Measurements from ENCODE around the gene CDK19. TPM values are rescaled to one million over a fixed set of nuclear protein-coding genes. Genes with fewer than 3 reads are reported as not detected.
"Not testable (repeated sequence)": the region's sequence is repeated elsewhere in the genome, so short reads cannot be mapped to it uniquely, and the experiment has no call there.

CDK19 gene
- polyA plus RNA-seq, 1 donor from 2014 or later: 40.7 TPM

- Histone ChIP-seq H3K4me2 (ENCODE audit: low read length) (no peak overlapping the region), H3K27ac (ENCODE audit: low read length) (no peak overlapping the region), H4K20me1 (ENCODE audit: insufficient read depth) (no peaks in the 10 kb centered on the region), H3K4me3 (ENCODE audit: low read length) (no peak overlapping the region), H2AFZ (ENCODE audit: low read depth, low read length) (no peak overlapping the region), H3K9me2 (ENCODE audit: insufficient read depth, low read length) (no peaks in the 10 kb centered on the region), H3K9ac (ENCODE audit: low read length) (no peak overlapping the region), H3K9me3 (ENCODE audit: low read length) (no peaks in the 10 kb centered on the region), H3K79me2 (replicated peaks; ENCODE audit: insufficient read depth, low read length) (no peaks in the 10 kb centered on the region), H3F3A (ENCODE audit: insufficient read depth, low read length, poor library complexity, severe bottlenecking) (no peaks in the 10 kb centered on the region), H3K27me3 (ENCODE audit: insufficient read depth, low read depth, low read length) (no peaks in the 10 kb centered on the region), H3K36me3 (ENCODE audit: insufficient read depth, low read length) (no peaks in the 10 kb centered on the region)
- TF ChIP-seq EP300 (conservative IDR thresholded peaks at IDR 0.05; ENCODE audit: poor library complexity, severe bottlenecking): no peak
- no peak for TF ChIP-seq SMC3 (conservative IDR thresholded peaks at IDR 0.05; ENCODE audit: poor library complexity)
- TF ChIP-seq REST (IDR thresholded peaks at IDR 0.05; ENCODE audit: borderline replicate concordance): no peak
- no peak for TF ChIP-seq TAF1 (IDR thresholded peaks at IDR 0.05; ENCODE audit: low read depth)
- TF ChIP-seq RAD21 (conservative IDR thresholded peaks at IDR 0.05): no peak
- TF ChIP-seq CTCF (IDR thresholded peaks at IDR 0.05; ENCODE audit: poor library complexity, severe bottlenecking): no peak
- TF ChIP-seq POLR2AphosphoS5 (IDR thresholded peaks at IDR 0.05): no peak
- TF ChIP-seq MXI1 (conservative IDR thresholded peaks at IDR 0.05; ENCODE audit: poor library complexity, severe bottlenecking): no peak
- no peak for TF ChIP-seq EZH2 (IDR thresholded peaks at IDR 0.05; ENCODE audit: borderline replicate concordance, insufficient read depth, low read length, poor library complexity, severe bottlenecking)
Observed at GRCh38 chr6:110756817-110757216, 58.5 kb downstream of the CDK19 start.

DNA sequence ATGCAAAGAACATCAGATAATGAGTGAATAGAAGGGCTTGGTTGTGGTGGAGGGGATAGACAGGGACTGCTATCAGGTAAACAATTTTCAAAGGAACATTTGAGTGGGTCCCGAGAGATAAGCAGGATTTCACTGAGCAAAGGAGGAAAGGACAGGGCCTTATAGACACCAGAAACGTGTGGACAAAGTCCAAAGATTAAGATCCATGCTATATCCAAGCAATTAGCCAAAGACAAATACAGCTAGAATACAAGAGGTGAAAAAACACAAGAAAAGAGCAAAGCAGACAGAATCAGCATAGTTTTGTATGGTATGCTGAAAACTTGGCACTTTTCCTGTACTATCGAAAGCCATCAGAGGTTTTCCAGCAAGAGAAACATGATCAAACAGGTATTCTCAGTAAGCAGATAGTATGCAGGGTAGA, 59.8 kb downstream of the CDK19 start:
- H3K79me2 ChIP-seq (replicated peaks; ENCODE audit: insufficient read depth, low read length): no peaks in the 10 kb centered on the region
- H2AFZ ChIP-seq (ENCODE audit: low read depth, low read length): no peak overlapping the region
- H3K27me3 ChIP-seq (ENCODE audit: insufficient read depth, low read depth, low read length): no peaks in the 10 kb centered on the region
- H3F3A ChIP-seq (ENCODE audit: insufficient read depth, low read length, poor library complexity, severe bottlenecking): no peaks in the 10 kb centered on the region
- no peak overlapping the region for H3K4me3 ChIP-seq (ENCODE audit: low read length)
- no peaks in the 10 kb centered on the region for H3K9me2 ChIP-seq (ENCODE audit: insufficient read depth, low read length)
- no peaks in the 10 kb centered on the region for H3K9me3 ChIP-seq (ENCODE audit: low read length)
- H4K20me1 ChIP-seq (ENCODE audit: insufficient read depth): no peaks in the 10 kb centered on the region
- no peak overlapping the region for H3K9ac ChIP-seq (ENCODE audit: low read length)
- H3K27ac ChIP-seq (ENCODE audit: low read length): no peak overlapping the region
- TF ChIP-seq SMC3 (conservative IDR thresholded peaks at IDR 0.05; ENCODE audit: poor library complexity) (no peak), RAD21 (conservative IDR thresholded peaks at IDR 0.05) (no peak), TAF1 (IDR thresholded peaks at IDR 0.05; ENCODE audit: low read depth) (no peak), EZH2 (IDR thresholded peaks at IDR 0.05; ENCODE audit: borderline replicate concordance, insufficient read depth, low read length, poor library complexity, severe bottlenecking) (no peak), REST (IDR thresholded peaks at IDR 0.05; ENCODE audit: borderline replicate concordance) (no peak), CTCF (IDR thresholded peaks at IDR 0.05; ENCODE audit: poor library complexity, severe bottlenecking) (no peak), EP300 (conservative IDR thresholded peaks at IDR 0.05; ENCODE audit: poor library complexity, severe bottlenecking) (no peak), POLR2AphosphoS5 (IDR thresholded peaks at IDR 0.05) (no peak), MXI1 (conservative IDR thresholded peaks at IDR 0.05; ENCODE audit: poor library complexity, severe bottlenecking) (no peak)
- no peak overlapping the region for H3K4me2 ChIP-seq (ENCODE audit: low read length)
- no peaks in the 10 kb centered on the region for H3K36me3 ChIP-seq (ENCODE audit: insufficient read depth, low read length)

- not testable (repeated sequence) for H3K36me3 ChIP-seq (ENCODE audit: insufficient read depth, low read length); H3K4me2 ChIP-seq (ENCODE audit: low read length); H3K9me3 ChIP-seq (ENCODE audit: low read length); H3F3A ChIP-seq (ENCODE audit: insufficient read depth, low read length, poor library complexity, severe bottlenecking); H4K20me1 ChIP-seq (ENCODE audit: insufficient read depth); H3K27me3 ChIP-seq (ENCODE audit: insufficient read depth, low read depth, low read length); H3K79me2 ChIP-seq (replicated peaks; ENCODE audit: insufficient read depth, low read length); H2AFZ ChIP-seq (ENCODE audit: low read depth, low read length); H3K27ac ChIP-seq (ENCODE audit: low read length); H3K4me3 ChIP-seq (ENCODE audit: low read length); H3K9me2 ChIP-seq (ENCODE audit: insufficient read depth, low read length); H3K9ac ChIP-seq (ENCODE audit: low read length)
Observed at GRCh38 chr6:110753936-110754668, 61.2 kb downstream of the CDK19 start.

Data from neural cell (in vitro differentiated cells).